ENCODE data around the gene SPATA18. TPM values are rescaled to one million over a fixed set of nuclear protein-coding genes. Genes with fewer than 3 reads are reported as not detected.

Gene SPATA18
- not detected for total RNA-seq
- polyA plus RNA-seq (2013, experiment 1 of 2): not detected
- polyA plus RNA-seq (2013, experiment 2 of 2): 0.08 TPM
- total RNA-seq: 0 to 0.31 (median 0) reads per million in 172 experiments

DNA sequence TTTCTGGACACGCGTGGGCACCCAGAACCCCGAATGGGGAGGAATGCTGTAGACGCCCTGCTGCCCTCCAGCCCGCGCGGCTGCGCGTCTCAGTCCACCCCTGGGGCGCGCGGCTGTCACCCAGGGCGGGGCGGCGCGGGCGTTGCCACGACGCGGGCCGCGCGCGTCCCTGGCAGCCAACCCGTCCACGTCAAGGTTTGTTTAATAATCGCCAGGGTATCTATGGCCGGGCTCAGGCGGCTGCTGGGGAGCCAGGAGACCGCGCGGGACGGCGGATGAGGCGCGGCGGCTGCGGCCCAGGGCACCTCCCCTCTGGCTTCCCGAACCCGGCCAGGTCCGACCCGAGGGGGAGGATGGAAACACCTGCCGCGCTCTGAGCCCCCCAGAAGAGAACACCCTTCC, at the start of gene SPATA18:
Gene SPATA18, plus strand, starts transcription at position 92 of the 402 bp plus-strand sequence. CDS start 401 bp downstream, outside the sequence.
- H3K27me3 ChIP-seq (ENCODE audit: control insufficient read depth in 1 of 2, insufficient read depth in 2 of 2, low read length in 2 of 2): peaks cover 41 to 66% of the 10 kb centered on the region in 2 experiments
- H3K4me1 ChIP-seq (ENCODE audit: insufficient read depth, low read length): peaks cover 15% of the 10 kb centered on the region
- peak within 1 kb of the TSS; percentile 50 for H3K4me3 Mint-ChIP-seq
- peak within 1 kb of the TSS; percentile 24 for H3K4me3 ChIP-seq (ENCODE audit: low read length)
- ChIA-PET POLR2A (no interaction called here), CTCF (no interaction called here)
- TF ChIP-seq, protein P1, sequence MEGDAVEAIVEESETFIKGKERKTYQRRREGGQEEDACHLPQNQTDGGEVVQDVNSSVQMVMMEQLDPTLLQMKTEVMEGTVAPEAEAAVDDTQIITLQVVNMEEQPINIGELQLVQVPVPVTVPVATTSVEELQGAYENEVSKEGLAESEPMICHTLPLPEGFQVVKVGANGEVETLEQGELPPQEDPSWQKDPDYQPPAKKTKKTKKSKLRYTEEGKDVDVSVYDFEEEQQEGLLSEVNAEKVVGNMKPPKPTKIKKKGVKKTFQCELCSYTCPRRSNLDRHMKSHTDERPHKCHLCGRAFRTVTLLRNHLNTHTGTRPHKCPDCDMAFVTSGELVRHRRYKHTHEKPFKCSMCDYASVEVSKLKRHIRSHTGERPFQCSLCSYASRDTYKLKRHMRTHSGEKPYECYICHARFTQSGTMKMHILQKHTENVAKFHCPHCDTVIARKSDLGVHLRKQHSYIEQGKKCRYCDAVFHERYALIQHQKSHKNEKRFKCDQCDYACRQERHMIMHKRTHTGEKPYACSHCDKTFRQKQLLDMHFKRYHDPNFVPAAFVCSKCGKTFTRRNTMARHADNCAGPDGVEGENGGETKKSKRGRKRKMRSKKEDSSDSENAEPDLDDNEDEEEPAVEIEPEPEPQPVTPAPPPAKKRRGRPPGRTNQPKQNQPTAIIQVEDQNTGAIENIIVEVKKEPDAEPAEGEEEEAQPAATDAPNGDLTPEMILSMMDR (IDR thresholded peaks at IDR 0.05): no peak
- no peak within 1 kb of the TSS for H3K27ac Mint-ChIP-seq
- H3K9me3 ChIP-seq (ENCODE audit: control insufficient read depth in 1 of 2, insufficient read depth in 1 of 2, low read length in 2 of 2): peaks cover 0 to 7% of the 10 kb centered on the region in 2 experiments
- DNase-seq (peak in 1 of 14 experiments; percentile 10), ATAC-seq (ENCODE audit: poor library complexity) (peak; percentile 21)
- H3K36me3 ChIP-seq (ENCODE audit: insufficient read depth, low read length): no peaks in the 10 kb centered on the region
- H3K9me3 Mint-ChIP-seq: no peaks in the 10 kb centered on the region
- H3K27ac ChIP-seq (ENCODE audit: low read depth in 1 of 2, low read length in 2 of 2): no peak within 1 kb of the TSS
- H3K36me3 Mint-ChIP-seq (ENCODE audit: low read depth): no peaks in the 10 kb centered on the region
- peaks cover 24% of the 10 kb centered on the region for H3K4me1 Mint-ChIP-seq (ENCODE audit: low read depth)
- H3K27me3 Mint-ChIP-seq: peaks cover 78% of the 10 kb centered on the region
- intact Hi-C loops (cut with DNase I, micrococcal nuclease): no loop called here

DNA sequence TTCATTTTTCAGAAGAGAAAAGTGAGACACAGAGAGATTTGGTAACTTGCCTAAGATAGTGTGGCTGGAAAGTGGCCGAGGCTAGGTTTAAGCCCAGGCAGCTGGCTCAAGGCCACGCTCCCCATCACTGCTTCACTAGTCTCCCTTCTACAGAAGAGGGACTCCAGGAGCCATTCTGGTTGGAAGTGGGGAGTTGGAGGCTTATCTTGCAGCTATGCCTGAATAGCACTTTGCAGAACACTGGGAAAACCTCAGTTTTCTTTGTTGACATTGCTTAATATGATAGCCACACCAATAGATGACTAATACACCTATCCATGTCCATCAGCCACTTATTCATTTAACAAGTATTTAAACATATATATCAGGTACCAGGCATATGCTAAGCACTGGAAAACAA, 49.5 kb upstream of the SPATA18 start:
- POLR2A ChIA-PET: no interaction called here
- Mint-ChIP-seq H3K9me3 (no peaks in the 10 kb centered on the region), H3K4me3 (no peak overlapping the region), H3K27ac (no peak overlapping the region), H3K36me3 (ENCODE audit: low read depth) (no peaks in the 10 kb centered on the region), H3K27me3 (no peaks in the 10 kb centered on the region), H3K4me1 (ENCODE audit: low read depth) (no peaks in the 10 kb centered on the region)
- CTCF ChIA-PET: no interaction called here
- H3K4me1 ChIP-seq (ENCODE audit: insufficient read depth, low read length): no peaks in the 10 kb centered on the region
- DNase-seq: no peak
- intact Hi-C loops (cut with DNase I, micrococcal nuclease): loop anchor here in 1 of 2 experiments (10.0 kb wide), 1 partner anchor 63 kb away; no protein-coding TSS in a partner anchor
- ATAC-seq (ENCODE audit: poor library complexity): no peak
- H3K27me3 ChIP-seq (ENCODE audit: control insufficient read depth in 1 of 2, insufficient read depth in 2 of 2, low read length in 2 of 2): no peaks in the 10 kb centered on the region
- no peaks in the 10 kb centered on the region for H3K9me3 ChIP-seq (ENCODE audit: control insufficient read depth in 1 of 2, insufficient read depth in 1 of 2, low read length in 2 of 2)
- H3K27ac ChIP-seq (ENCODE audit: low read depth in 1 of 2, low read length in 2 of 2): no peak overlapping the region
- TF ChIP-seq, protein P1 (IDR thresholded peaks at IDR 0.05): no peak
- H3K4me3 ChIP-seq (ENCODE audit: low read length): no peak overlapping the region
- no peaks in the 10 kb centered on the region for H3K36me3 ChIP-seq (ENCODE audit: insufficient read depth, low read length)

DNA sequence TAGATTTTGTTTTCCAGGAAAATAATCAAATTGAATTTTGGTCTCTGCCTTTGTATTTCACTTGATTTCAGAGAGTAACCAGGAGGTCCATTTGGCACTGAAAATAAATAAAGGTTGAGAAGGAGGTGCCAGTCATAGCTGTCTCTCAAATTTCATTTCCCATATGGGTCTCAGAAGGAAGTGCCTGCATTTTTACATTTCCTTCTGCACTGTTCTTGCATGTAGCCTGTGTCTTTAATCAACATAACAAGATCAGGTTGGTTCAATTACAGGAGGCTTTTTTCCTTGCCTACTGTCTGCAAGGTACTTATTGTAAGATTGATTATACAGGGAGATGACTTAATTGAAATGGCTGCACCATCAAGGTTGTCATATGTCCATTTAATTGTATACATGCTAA, 46.7 kb upstream of the SPATA18 start:
- intact Hi-C loops (cut with DNase I, micrococcal nuclease): loop anchor here in 1 of 2 experiments (10.0 kb wide), 1 partner anchor 60 kb away; no protein-coding TSS in a partner anchor
- no peaks in the 10 kb centered on the region for H3K9me3 ChIP-seq (ENCODE audit: control insufficient read depth in 1 of 2, insufficient read depth in 1 of 2, low read length in 2 of 2)
- TF ChIP-seq, protein P1 (IDR thresholded peaks at IDR 0.05): no peak
- no peaks in the 10 kb centered on the region for H3K27me3 Mint-ChIP-seq
- CTCF ChIA-PET: no interaction called here
- no peak for ATAC-seq (ENCODE audit: poor library complexity)
- H3K4me1 ChIP-seq (ENCODE audit: insufficient read depth, low read length): no peaks in the 10 kb centered on the region
- no peak overlapping the region for H3K27ac Mint-ChIP-seq
- H3K27me3 ChIP-seq (ENCODE audit: control insufficient read depth in 1 of 2, insufficient read depth in 2 of 2, low read length in 2 of 2): no peaks in the 10 kb centered on the region
- no peaks in the 10 kb centered on the region for H3K4me1 Mint-ChIP-seq (ENCODE audit: low read depth)
- H3K36me3 ChIP-seq (ENCODE audit: insufficient read depth, low read length): no peaks in the 10 kb centered on the region
- H3K4me3 Mint-ChIP-seq: no peak overlapping the region
- POLR2A ChIA-PET: no interaction called here
- no peaks in the 10 kb centered on the region for H3K36me3 Mint-ChIP-seq (ENCODE audit: low read depth)
- no peaks in the 10 kb centered on the region for H3K9me3 Mint-ChIP-seq
- H3K4me3 ChIP-seq (ENCODE audit: low read length): no peak overlapping the region
- DNase-seq: no peak
- no peak overlapping the region for H3K27ac ChIP-seq (ENCODE audit: low read depth in 1 of 2, low read length in 2 of 2)

All from CD4-positive, alpha-beta T cell (primary cell).